ENCODE data around the gene PIAS2.
"Not testable (repeated sequence)": the region's sequence is repeated elsewhere in the genome, so short reads cannot be mapped to it uniquely, and the experiment has no call there.

Gene PIAS2

GRCh38 chr18:46830633-46831032 is 86.7 kb downstream of the PIAS2 start:
- DNase-seq: no peak

DNA sequence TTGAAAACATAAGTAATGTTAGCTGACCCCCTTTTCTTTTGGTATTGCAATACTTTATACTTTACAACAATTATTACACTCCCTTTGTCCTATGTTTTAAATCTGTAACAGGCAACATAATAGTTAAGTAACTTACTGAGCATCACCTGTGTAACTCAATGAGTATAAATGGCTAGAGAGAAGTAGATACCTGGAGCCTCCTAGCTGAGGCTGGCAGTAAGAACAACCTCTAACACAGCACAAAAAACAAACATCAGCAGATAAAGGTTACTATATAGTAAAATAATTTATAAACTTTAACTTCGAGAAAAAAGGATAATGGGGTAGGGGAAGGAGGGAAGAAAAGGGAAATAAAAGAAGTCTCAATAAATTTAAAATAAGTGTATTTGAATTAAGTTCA is 87.4 kb downstream of the PIAS2 start:
- no peak for DNase-seq

GRCh38 chr18:46829531-46829930 is 87.8 kb downstream of the PIAS2 start:
- DNase-seq: no peak

DNA sequence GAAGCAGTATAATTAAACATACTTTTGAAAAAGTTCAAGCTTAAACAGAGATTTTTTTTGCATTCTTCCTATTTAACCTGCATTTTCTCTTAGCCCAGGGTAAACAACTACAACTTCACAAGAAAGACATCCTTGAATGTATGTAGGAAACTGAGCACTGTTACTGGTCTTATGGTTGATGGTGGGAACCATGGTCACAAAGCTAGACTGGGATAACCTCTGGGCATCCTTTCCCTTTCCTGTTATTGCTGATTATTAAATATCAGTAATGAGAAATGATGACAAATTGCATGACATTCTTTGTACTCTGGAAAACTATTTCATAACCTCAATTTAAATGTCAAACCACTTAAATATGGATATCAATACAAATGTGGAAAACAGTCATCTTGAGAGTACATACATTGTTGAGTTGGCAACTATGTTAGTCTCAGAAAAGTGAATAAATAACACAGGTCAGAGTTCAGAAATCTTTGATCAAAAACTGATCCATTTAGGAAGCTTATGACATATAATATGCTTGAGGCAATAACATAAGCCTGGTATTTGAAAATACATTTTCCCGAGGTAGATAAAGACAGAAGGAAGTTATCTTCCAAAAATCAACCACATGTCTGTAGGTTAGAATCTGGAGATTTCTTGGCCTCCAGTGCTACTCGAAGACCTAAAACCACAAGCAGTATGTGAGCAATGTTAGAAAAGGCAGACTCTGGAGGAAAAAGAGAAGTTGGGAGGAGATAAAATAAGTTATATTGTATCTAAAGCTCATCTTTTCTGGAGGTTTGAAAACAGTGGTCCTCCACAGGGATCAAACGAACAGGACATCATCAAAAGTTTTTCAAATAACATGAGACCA is 95.2 kb downstream of the PIAS2 start:
- no peak for DNase-seq

DNA sequence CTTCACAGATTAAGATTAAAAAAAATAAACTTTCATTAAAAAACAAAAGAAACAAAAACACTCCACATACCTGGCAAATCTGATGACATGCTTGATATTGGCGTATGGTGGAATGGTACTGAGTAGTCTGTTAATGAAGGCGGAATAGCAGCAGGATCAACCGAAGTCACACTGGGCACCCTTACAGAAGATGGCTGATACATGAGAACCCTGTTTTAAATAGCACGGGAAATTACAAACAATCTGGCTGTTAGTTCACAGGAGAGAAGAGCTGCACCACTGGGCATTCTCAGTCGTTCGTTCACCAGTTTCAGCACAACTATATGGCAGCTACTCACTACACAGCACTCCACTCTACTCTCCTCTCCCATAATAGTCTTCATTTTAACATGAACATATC is 96.4 kb downstream of the PIAS2 start:
- DNase-seq: peak in 1 of 14 donors; percentile 19

GRCh38 chr18:46815661-46816060 is 101.6 kb downstream of the PIAS2 start:
- DNase-seq: no peak

DNA sequence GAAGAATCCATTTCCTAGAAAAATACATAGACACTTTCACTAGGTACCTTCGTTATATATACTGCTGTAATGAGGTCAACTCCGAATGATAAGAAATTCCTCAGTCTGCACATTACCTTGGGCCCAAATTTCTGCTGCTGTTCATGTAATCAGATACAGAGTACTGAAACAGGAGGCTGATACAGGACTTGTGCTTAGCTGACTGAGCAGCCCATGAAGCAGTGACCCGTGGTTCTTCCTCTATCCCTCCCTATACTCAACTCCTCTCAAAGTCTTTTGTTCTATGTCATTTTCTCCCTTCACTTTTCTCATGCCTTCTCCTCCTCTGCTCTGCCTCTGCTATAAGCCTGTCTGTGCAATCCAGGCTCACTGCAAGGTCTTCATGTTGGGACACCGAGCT is 102.9 kb downstream of the PIAS2 start:
- no peak for DNase-seq

DNA sequence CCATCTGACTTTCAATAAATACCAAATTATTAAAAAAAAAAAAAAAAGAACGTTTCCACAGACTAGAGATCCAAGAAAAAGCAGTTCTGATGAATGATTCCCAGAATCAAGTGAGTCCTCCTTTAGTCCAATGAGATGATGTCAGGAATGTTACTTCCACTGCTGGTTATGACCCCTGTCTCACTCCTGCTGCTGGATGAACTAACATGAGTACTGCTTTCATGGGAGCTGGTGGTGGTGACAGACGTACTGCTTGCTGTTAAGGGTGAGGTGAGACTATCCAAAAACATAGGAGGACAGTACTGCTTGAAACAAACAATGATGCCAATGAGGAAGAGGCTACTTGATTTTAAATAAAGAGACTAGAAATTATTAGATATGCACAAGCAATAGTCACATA is 105.0 kb downstream of the PIAS2 start:
- DNase-seq: no peak

GRCh38 chr18:46810481-46811000 is 106.8 kb downstream of the PIAS2 start:
- DNase-seq: no peak

DNA sequence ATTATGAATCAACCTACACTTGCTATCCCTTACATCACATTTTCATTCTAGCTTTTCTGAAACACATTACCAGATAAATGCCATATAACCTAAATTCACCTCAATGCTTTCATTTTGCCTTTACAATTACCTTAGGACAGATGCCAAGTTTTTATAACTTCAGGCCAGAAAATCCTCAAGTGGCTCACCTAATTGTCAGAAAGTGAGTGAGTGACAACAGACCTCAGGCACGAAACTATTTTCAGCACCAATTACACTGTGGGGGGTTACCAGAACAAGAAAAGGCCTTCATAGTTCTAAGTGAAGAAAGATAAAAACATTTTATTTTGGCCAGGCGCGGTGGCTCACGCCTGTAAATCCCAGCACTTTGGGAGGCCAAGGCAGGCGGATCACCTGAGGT is 108.2 kb downstream of the PIAS2 start:
- no peak for DNase-seq

- DNase-seq: not testable (repeated sequence)
Observed at GRCh38 chr18:46795945-46796344, 121.4 kb downstream of the PIAS2 start.

DNA sequence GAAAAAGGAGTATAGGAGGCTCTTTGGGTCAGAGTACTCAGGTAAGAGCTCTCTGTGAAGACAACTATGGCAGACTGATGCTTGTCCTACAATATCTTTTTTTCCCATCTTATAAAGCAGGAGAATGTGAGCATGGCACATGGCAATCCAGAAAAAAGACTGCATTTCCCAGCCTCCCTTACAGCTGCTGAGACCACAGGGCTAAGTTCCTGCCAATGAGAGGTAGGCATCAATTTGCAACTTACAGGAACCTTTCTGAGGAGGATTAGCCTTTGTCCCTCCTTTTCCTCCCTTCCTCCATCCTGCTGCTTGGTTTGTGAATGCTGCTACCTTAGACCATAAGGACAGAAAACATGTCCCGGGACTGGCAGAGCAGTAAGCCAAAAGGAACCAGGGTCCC is 122.7 kb downstream of the PIAS2 start:
- no peak for DNase-seq

GRCh38 chr18:46793565-46793964 is 123.7 kb downstream of the PIAS2 start:
- DNase-seq: no peak

- no peak for DNase-seq
Observed at GRCh38 chr18:46789088-46789487, 128.2 kb downstream of the PIAS2 start.

- DNase-seq: no peak
Observed at GRCh38 chr18:46787674-46788073, 129.6 kb downstream of the PIAS2 start.

GRCh38 chr18:46772357-46772756 is 144.9 kb downstream of the PIAS2 start:
- peak in 1 of 14 donors; percentile 14 for DNase-seq

DNA sequence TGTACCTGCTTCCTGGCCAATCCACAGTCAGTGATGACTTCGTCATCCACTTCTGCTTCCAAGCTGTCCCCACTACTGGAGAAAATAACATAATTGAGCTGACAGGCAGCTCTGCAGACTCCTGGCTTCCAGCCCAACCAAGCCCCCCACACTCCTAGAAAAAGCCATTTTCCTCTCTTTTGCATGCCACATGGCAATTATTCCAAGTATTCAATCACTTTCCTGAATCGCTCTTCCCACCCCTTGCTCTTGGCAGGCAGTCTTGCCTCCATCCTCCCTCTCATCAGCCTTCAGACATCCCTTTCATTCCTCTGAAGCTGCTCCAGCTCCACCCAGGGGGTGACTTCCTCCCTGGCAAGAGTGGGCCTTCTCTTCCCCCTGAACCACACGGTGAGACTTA is 146.2 kb downstream of the PIAS2 start:
- DNase-seq: peak in 1 of 14 donors; percentile 67

DNA sequence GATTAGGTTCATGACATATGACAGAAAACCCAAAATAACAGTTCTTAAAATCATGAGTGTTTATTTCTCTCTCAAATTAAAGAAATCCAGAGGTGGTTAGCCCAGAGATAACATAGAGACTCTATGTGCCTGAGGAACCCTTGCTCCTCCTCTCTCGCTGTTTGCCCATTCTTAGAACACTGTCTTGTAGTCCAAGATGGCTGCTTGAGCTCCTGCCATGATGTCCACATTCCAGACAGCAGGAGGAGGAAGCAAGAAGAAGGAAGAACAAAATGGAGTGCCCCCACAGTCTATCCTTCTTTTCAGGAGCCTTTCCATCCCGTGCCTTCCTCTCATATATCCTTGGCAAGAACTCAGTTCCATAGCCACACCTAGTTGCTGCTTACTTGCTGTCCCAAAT is 146.6 kb downstream of the PIAS2 start:
- no peak for DNase-seq

GRCh38 chr18:46768166-46768921 is 149.0 kb downstream of the PIAS2 start:
- DNase-seq: no peak

GRCh38 chr18:46767217-46767616 is 150.1 kb downstream of the PIAS2 start:
- no peak for DNase-seq

- DNase-seq: peak in 1 of 14 donors; percentile 40
Observed at GRCh38 chr18:46764586-46764985, 152.7 kb downstream of the PIAS2 start.

DNA sequence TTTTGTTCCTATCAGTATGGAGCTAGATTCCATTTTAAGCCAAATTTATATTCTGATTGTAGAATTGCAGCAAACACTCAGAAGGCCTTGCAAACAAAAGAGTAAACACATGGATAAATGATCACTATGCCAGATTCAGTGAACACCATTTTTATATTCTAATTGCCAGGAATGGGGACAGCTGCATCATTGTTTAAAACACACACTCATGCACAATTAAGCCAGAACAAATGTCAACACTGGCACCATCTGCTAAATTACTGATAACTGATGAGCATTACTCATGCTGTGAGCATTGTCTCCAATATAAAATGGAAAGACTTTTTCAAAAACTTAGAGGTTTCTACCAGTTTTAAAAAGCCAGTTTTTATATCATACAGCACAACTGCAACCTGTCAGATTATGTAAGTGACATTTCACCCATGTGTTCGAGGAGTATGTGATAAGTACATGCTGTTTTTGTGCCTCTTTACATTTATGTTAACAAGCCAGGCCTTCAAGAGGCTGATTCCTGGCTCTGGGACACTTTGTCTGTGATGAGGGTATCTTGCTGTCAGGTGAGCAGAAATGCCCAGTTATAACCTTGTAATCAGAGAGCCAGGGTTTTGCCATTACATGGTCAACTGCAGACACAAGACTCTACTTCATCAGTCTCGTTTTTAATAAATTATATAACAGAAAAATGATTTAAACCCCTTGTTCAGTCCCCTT is 156.1 kb downstream of the PIAS2 start:
- peak in 1 of 14 donors; percentile 63 for DNase-seq

DNA sequence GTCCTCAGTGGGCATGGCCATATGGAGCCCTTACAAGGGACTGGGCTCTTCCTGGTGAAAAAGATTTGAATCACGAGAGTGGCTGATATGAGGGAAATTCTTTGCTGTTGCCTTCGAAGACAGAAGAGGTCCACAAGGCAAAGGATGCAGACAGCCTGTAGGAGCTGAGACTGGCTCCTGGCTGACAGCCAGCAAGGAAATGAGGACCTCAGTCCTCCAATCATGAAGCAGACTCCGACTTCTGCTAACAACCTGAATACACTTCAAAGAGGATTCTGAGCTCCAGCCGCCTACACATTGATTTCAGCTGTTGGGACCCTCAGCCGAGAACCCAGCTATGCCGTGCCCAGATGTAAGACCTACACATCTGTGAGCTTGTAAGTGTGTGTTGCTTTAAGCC is 157.4 kb downstream of the PIAS2 start:
- peak in 1 of 14 donors; percentile 37 for DNase-seq

All from C1 segment of cervical spinal cord (tissue), 14 donors.